ENCODE measurements around the gene DAND5. TPM values are rescaled to one million over a fixed set of nuclear protein-coding genes. Genes with fewer than 3 reads are reported as not detected.

The DAND5 gene
- total and polyA plus RNA-seq, 2 of the 13 experiments (the other 11 are each of a cell fraction or from before 2014, with no cell fraction given) = 0.04 TPM; not detected in 1

- intact Hi-C loops (cut with micrococcal nuclease; ENCODE audit: unreplicated experiment) = no loop called here
- CTCF ChIA-PET (ENCODE audit: low intra/inter-chr PET ratio, low total read pairs) = no interaction called here
- H3K9me3 ChIP-seq (ENCODE audit: low read length) = no peaks in the 10 kb centered on the region
- WGBS (ENCODE audit: low lambda C conversion rate) = 56% methylated on average over 48 of the region's 52 CpGs
- peaks cover 4% of the 10 kb centered on the region in 2 experiments; a peak in 2 of 5 replicates for H3K36me3 ChIP-seq (replicated peaks in 1 of 2; ENCODE audit: control insufficient read depth in 1 of 2, insufficient read depth in 2 of 2, low read length in 2 of 2)
- TSS peak; percentile 96 for BruUV-seq (replicated peaks)
- ATAC-seq = peak; percentile 80
- H3K9ac ChIP-seq (ENCODE audit: insufficient read depth, low read depth, low read length) = peak overlapping the region; percentile 46
- peak; percentile 52 for DNase-seq (ENCODE audit: low spot score)
- no peak overlapping the region for H2AFZ ChIP-seq (ENCODE audit: low read length)
- H4K20me1 ChIP-seq (ENCODE audit: insufficient read depth, low read length) = no peaks in the 10 kb centered on the region
- peaks cover 31% of the 10 kb centered on the region for H3K4me1 ChIP-seq (ENCODE audit: insufficient read depth, low read length)
- POLR2A ChIA-PET = interaction anchor here (0.9 to 2.6 kb wide), 10 partner anchors 8 to 48 kb away, joined by 4 to 21 read pairs (median 9); no protein-coding TSS in a partner anchor
- FAIRE-seq = peak; percentile 68
- peak overlapping the region; percentile 73 for H3K27ac ChIP-seq (ENCODE audit: extremely low read length, insufficient read depth, low read length)
- H3K27me3 ChIP-seq (ENCODE audit: control insufficient read depth in 1 of 2, insufficient read depth in 2 of 2, low read length in 2 of 2) = no peaks in the 10 kb centered on the region
- H3K4me3 ChIP-seq (replicated peaks in 1 of 3; ENCODE audit: insufficient read depth in 1 of 3, low read depth in 2 of 3, low read length in 3 of 3) = peak overlapping the region in 1 of 3 experiments; percentile 54; a peak in 1 of 6 replicates
- peaks cover 32% of the 10 kb centered on the region for H3K79me2 ChIP-seq (ENCODE audit: insufficient read depth, low read length)
- in situ Hi-C loops (cut with HindIII; ENCODE audit: extremely low pct_ligation_motif_present, low pct_unique_long_range_greater_than_20kb) = no loop called here
- H3K4me2 ChIP-seq (ENCODE audit: low read depth, low read length) = peak overlapping the region; percentile 67
- TF ChIP-seq, protein P1, sequence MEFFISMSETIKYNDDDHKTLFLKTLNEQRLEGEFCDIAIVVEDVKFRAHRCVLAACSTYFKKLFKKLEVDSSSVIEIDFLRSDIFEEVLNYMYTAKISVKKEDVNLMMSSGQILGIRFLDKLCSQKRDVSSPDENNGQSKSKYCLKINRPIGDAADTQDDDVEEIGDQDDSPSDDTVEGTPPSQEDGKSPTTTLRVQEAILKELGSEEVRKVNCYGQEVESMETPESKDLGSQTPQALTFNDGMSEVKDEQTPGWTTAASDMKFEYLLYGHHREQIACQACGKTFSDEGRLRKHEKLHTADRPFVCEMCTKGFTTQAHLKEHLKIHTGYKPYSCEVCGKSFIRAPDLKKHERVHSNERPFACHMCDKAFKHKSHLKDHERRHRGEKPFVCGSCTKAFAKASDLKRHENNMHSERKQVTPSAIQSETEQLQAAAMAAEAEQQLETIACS (CRISPR knock-in tag; IDR thresholded peaks at IDR 0.05) = no peak
- TF ChIP-seq SRY (CRISPR knock-in tag; IDR thresholded peaks at IDR 0.05) = 0 out of 2 replicates have a peak, but pooled peaks have one; percentile 33
- TF ChIP-seq ZNF557 (CRISPR knock-in tag; IDR thresholded peaks at IDR 0.05) = no peak
- no peak for TF ChIP-seq ZNF34 (CRISPR knock-in tag; IDR thresholded peaks at IDR 0.05; ENCODE audit: borderline replicate concordance)
- no peak for TF ChIP-seq TP53 (CRISPR knock-in tag; conservative IDR thresholded peaks at IDR 0.05)
- peak; percentile 98 for TF ChIP-seq FOSL2 (CRISPR knock-in tag; IDR thresholded peaks at IDR 0.05)
- no peak for TF ChIP-seq NPAS2 (CRISPR knock-in tag; IDR thresholded peaks at IDR 0.05; ENCODE audit: borderline replicate concordance)
- TF ChIP-seq MTF2 (CRISPR knock-in tag; IDR thresholded peaks at IDR 0.05; ENCODE audit: borderline replicate concordance) = no peak
- TF ChIP-seq ZNF878 (CRISPR knock-in tag; IDR thresholded peaks at IDR 0.05) = no peak
- no peak for TF ChIP-seq SNAI1 (CRISPR knock-in tag; IDR thresholded peaks at IDR 0.05; ENCODE audit: borderline replicate concordance)
- TF ChIP-seq ZNF652 (CRISPR knock-in tag; IDR thresholded peaks at IDR 0.05; ENCODE audit: borderline replicate concordance, low read depth) = no peak
- no peak for TF ChIP-seq FLYWCH1 (CRISPR knock-in tag; IDR thresholded peaks at IDR 0.05)
- TF ChIP-seq MAX (IDR thresholded peaks at IDR 0.05) = peak; percentile 95
- TF ChIP-seq ZNF441 (CRISPR knock-in tag; IDR thresholded peaks at IDR 0.05; ENCODE audit: borderline replicate concordance) = no peak
- TF ChIP-seq ERF (CRISPR knock-in tag; IDR thresholded peaks at IDR 0.05) = 0 out of 2 replicates have a peak, but pooled peaks have one; percentile 75
- TF ChIP-seq ZBTB7B (CRISPR knock-in tag; IDR thresholded peaks at IDR 0.05) = peak; percentile 88
- TF ChIP-seq, protein P2, sequence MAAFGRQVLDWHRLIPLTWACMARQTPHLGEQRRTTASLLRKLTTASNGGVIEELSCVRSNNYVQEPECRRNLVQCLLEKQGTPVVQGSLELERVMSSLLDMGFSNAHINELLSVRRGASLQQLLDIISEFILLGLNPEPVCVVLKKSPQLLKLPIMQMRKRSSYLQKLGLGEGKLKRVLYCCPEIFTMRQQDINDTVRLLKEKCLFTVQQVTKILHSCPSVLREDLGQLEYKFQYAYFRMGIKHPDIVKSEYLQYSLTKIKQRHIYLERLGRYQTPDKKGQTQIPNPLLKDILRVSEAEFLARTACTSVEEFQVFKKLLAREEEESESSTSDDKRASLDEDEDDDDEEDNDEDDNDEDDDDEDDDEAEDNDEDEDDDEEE (CRISPR knock-in tag; IDR thresholded peaks at IDR 0.05) = no peak
- TF ChIP-seq PHB2 (IDR thresholded peaks at IDR 0.05; ENCODE audit: partially characterized antibody) = no peak
- no peak for TF ChIP-seq ZKSCAN8 (CRISPR knock-in tag; IDR thresholded peaks at IDR 0.05; ENCODE audit: borderline replicate concordance)
- peak; percentile 42; the same call in 1 of the 2 replicates for TF ChIP-seq PITX1 (CRISPR knock-in tag; IDR thresholded peaks at IDR 0.05)
- no peak for TF ChIP-seq MAZ (IDR thresholded peaks at IDR 0.05; ENCODE audit: borderline replicate concordance, low read depth, low read length)
- peak; percentile 79 for TF ChIP-seq MAZ (CRISPR knock-in tag; IDR thresholded peaks at IDR 0.05; ENCODE audit: low read depth)
- no peak for TF ChIP-seq PHF5A (CRISPR knock-in tag; IDR thresholded peaks at IDR 0.05; ENCODE audit: low read depth, unreplicated experiment)
Observed at GRCh38 chr19:13012690-13013608, 43.6 kb downstream of the DAND5 start.

All from HepG2 (cell line).